Epidermal melanocyte (primary cell): ENCODE data around the gene EHBP1L1.
A peak's percentile ranks its signal among the peaks of the same experiment; 100 is the strongest.

Experiments
- DNase-seq: peaks from one replicate; pipeline ENCODE4 v3.0.0; 2011; ENCODE audit warnings: low spot score; ENCODE audit not compliant: insufficient read length

EHBP1L1 gene

GRCh38 chr11:65613091-65613928, 37.5 kb downstream of the EHBP1L1 start:
- no peak for DNase-seq

- DNase-seq = peak; percentile 100
Measured at GRCh38 chr11:65615229-65615949, 39.5 kb downstream of the EHBP1L1 start, which contains the start of gene PCNX3. Gene PCNX3, plus strand, starts transcription at chr11:65615776. Its CDS starts 536 bp downstream, at chr11:65616312.

- DNase-seq = no peak
Measured at GRCh38 chr11:65615950-65616574, 40.2 kb downstream of the EHBP1L1 start.

- DNase-seq = no peak
Measured at GRCh38 chr11:65616575-65617001, 40.7 kb downstream of the EHBP1L1 start.

- no peak for DNase-seq
Measured at GRCh38 chr11:65617136-65617850, 41.4 kb downstream of the EHBP1L1 start.

- no peak for DNase-seq
Measured at GRCh38 chr11:65617990-65618751, 42.3 kb downstream of the EHBP1L1 start.

- DNase-seq = no peak
Measured at GRCh38 chr11:65618763-65619162, 42.9 kb downstream of the EHBP1L1 start.

- no peak for DNase-seq
Measured at GRCh38 chr11:65619281-65619928, 43.6 kb downstream of the EHBP1L1 start.

- no peak for DNase-seq
Measured at GRCh38 chr11:65620666-65621065, 44.8 kb downstream of the EHBP1L1 start.

GRCh38 chr11:65621460-65621859, 45.6 kb downstream of the EHBP1L1 start:
- DNase-seq = no peak

- no peak for DNase-seq
Measured at GRCh38 chr11:65622011-65622410, 46.2 kb downstream of the EHBP1L1 start.

- DNase-seq = no peak
Measured at GRCh38 chr11:65623177-65623576, 47.3 kb downstream of the EHBP1L1 start.

- no peak for DNase-seq
Measured at GRCh38 chr11:65623852-65624616, 48.2 kb downstream of the EHBP1L1 start.

GRCh38 chr11:65624931-65625627, 49.2 kb downstream of the EHBP1L1 start:
- no peak for DNase-seq

- peak; percentile 81 for DNase-seq
Measured at GRCh38 chr11:65625628-65626342, 49.9 kb downstream of the EHBP1L1 start.

- no peak for DNase-seq
Measured at GRCh38 chr11:65627202-65627601, 51.3 kb downstream of the EHBP1L1 start.

- no peak for DNase-seq
Measured at GRCh38 chr11:65629579-65629978, 53.7 kb downstream of the EHBP1L1 start.

GRCh38 chr11:65630215-65630614, 54.4 kb downstream of the EHBP1L1 start:
- no peak for DNase-seq
